ACHN (cell line): Measurements from ENCODE around the gene DSG3.
"Not testable (repeated sequence)": the region's sequence is repeated elsewhere in the genome, so short reads cannot be mapped to it uniquely, and the experiment has no call there.

Experiments
- DNase-seq: peaks from one replicate; pipeline ENCODE4 v3.0.0-alpha.2; 2015
- in situ Hi-C: cut with HindIII; loops from 2 replicates; pipeline ENCODE4 v1.10.0; 2017; ENCODE audit warnings: low sequenced_read_pairs, low pct_ligation_motif_present, low pct_unique_long_range_greater_than_20kb

Gene DSG3

DNA sequence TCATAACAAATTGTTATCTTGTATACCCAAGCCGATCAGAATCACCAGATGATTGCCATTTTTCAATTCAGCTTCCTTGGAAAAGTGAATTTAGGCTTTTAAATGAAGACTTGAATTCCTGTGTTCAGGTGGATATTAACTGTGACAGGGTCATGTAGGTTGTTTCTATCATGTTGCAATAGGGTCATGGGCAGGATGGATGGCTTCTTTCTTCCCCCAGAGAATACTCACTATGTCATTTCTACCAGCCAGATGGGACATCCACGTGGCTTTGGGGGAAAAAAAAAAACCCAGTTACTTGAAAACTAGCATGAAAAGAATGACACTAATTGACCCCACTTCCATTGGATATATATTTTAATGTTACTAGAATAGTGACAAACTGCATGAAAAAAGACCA is 35.9 kb downstream of the DSG3 start:
- DNase-seq = no peak
- in situ Hi-C loops = no loop called here

DNA sequence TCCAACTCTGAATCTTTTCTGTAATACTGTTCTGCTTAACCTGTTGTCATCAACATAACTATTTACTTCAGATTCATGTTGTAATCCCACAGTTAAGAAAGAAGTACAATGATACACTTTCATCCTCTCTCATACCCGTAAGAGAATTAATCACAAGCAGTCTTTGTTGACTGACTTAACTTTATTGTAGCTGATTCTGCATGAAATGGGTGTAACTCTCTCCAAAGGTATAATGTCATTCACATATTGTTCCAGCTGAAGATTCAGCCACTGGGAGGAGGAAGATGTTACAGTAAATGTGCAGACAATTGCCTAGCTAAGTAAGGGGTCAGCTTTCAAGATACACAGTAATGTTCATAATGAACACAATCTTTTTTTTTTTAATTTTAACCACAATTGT is 36.9 kb downstream of the DSG3 start:
- in situ Hi-C loops = no loop called here
- no peak for DNase-seq

DNA sequence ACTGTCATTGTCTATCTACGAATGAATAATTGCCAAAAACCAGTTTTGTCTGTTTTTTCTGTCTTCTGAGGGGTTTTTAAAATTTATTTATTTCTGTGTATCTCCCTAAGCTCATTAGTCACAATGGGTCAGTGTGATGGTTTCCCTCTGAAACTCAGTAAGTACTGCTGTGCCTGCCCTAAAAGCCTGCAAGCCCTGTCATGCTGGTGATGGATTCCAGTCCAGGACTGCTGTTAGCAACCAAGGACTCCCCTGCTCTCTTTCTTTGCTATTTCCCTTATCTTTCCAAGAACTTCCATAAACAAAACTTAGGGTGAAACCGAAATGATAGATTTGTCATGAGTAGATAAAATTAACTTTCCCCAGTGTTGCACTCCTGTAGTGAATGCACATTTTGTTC is 38.6 kb downstream of the DSG3 start:
- no peak for DNase-seq
- in situ Hi-C loops = no loop called here

DNA sequence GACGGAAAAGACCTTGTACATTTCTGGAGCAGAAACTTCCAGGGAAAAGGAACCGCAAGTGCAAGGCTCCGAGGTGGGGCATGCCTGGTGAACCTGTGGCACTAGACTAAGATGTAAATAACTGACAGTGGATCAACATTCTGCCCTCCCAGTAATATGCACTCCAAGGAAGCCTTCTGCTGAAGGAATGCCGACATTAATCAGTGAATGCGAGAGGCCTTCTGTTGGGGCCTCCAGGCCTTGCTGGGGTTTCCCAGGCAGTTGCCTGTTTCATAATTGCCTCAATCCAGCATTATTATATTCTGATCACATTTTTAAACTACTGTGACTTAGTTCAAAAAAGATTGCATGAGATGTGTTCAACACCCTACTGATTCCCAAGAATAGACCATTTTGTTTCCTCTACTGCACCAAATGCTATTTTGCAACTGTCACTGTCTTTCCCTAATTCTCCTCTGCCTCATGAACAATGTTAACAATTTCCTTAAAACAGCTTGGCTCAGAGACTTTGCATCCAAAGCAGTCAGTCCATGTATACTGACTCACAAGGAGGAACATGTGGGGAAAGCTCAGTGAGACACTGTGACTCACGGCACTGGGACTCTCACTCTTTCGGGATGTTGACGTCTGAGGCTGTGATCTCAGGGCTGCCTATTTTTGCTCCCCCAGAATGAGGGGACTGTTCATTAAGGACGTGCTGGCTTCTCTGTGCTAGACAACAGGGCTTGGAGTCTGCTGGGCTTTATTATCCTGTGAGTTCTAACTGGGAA is 39.9 kb downstream of the DSG3 start:
- in situ Hi-C loops = no loop called here

GRCh38 chr18:31489311-31489710 is 41.8 kb downstream of the DSG3 start:
- in situ Hi-C loops = no loop called here
- DNase-seq = no peak

More for the DNA sequence above, 39.9 kb downstream of the DSG3 start:
- peak; percentile 76 for DNase-seq

GRCh38 chr18:31490387-31490786 is 42.8 kb downstream of the DSG3 start:
- in situ Hi-C loops = no loop called here
- DNase-seq = no peak

DNA sequence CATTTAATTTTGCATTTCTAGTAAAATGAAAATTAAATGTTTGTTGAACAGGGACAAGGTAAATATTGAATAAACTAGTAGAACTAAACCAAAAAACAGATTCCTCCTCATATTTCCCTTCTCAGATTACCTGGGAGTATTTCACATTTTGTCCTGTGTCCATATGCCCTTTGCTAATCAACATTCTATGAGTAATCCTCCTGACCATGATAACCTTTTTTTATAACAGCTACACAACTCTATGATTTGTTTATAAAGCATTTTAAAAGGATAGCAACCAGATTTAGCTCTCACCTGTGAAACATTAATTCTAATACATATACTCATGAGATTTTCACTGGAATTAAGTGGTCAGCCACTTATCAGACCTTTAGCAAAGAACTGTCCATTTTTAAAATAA is 43.3 kb downstream of the DSG3 start:
- in situ Hi-C loops = no loop called here
- DNase-seq = no peak

GRCh38 chr18:31491586-31491985 is 44.0 kb downstream of the DSG3 start:
- DNase-seq = no peak
- in situ Hi-C loops = no loop called here

- no peak for DNase-seq
- in situ Hi-C loops = no loop called here
These were observed 45.1 kb downstream of the DSG3 start for GRCh38 chr18:31492671-31493070.

GRCh38 chr18:31493171-31493570 is 45.6 kb downstream of the DSG3 start:
- in situ Hi-C loops = no loop called here

GRCh38 chr18:31493941-31494340 is 46.4 kb downstream of the DSG3 start:
- in situ Hi-C loops = no loop called here
- no peak for DNase-seq

More at GRCh38 chr18:31493171-31493570, 45.6 kb downstream of the DSG3 start:
- no peak for DNase-seq

GRCh38 chr18:31494705-31495244 is 47.2 kb downstream of the DSG3 start:
- DNase-seq, in situ Hi-C loops: not testable (repeated sequence)

DNA sequence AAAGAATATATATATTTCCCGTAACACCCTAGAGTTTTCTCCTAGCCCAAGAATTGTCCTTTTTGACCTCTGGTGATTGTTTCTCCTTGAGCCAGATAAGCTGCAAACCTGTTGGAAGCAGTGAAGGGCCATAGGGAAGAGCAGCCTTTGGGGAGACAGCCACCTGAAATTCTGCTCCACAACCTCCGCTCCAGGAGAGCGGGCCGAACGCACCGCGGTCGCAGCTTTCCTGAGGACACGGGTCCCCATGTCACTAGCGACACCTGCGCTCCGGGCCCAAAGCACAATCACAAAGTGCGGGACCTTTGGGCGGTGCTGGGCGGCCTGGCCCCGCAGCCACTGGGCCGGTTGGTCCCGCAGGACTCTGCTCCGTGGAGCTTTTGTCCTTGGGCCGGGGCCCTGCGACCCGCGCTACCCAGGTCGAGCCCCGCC is 49.9 kb downstream of the DSG3 start:
- DNase-seq = no peak
- in situ Hi-C loops = no loop called here

- peak; percentile 76 for DNase-seq
These were observed 50.5 kb downstream of the DSG3 start, which contains the start of gene DSG2 for GRCh38 chr18:31497836-31498573. DSG2 (plus strand) TSS chr18:31498177; CDS start chr18:31498252, 75 bp downstream.

DNA sequence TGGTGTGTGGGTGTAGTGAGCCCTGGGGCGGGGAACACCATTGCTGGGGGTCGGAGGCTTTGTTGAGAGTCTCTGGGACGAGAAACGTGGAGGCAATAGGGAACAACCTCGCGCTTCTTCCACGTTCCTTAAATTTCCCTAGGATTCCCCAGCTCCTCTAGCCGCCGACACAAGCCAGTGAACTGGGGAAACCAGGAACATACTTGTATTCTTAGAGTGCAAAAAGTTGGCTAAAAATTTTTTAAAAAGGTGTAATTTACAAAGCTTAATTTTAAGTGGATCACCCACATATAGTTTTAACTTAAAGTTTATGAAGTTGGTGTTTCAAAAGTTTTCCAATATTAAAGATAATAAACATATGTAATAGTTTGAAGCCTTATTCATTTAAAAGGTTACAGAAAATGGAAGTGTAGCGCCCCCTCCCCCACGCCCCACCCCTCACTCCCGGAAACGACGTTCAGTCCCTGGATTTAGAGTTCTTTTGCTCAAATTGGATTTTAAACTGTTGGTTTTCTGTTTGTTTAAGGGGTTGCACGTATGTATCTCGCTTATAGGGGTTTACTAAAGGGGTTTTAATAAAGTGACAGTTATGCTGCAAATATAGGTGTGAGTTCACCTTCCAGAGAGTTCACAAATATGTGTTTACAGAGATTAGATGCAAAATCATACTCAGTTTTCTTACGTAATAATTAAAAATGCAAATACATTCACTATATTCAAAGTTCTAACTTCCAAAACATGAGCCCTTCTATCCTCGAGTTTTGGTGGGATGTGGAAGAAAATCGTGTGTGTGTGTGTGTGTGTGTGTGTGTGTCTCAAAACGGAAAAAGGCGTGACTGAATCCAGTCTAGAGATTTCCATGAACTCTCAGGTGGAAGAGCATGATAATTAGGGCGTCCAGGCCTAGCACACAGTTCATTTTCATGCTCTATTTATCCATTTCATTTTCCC is 51.3 kb downstream of the DSG3 start:
- in situ Hi-C loops = no loop called here
- DNase-seq = no peak

More at GRCh38 chr18:31497836-31498573, 50.5 kb downstream of the DSG3 start, which contains the start of gene DSG2:
- in situ Hi-C loops = no loop called here

- in situ Hi-C loops = no loop called here
- DNase-seq = no peak
These were observed 52.6 kb downstream of the DSG3 start for GRCh38 chr18:31500051-31500688.

DNA sequence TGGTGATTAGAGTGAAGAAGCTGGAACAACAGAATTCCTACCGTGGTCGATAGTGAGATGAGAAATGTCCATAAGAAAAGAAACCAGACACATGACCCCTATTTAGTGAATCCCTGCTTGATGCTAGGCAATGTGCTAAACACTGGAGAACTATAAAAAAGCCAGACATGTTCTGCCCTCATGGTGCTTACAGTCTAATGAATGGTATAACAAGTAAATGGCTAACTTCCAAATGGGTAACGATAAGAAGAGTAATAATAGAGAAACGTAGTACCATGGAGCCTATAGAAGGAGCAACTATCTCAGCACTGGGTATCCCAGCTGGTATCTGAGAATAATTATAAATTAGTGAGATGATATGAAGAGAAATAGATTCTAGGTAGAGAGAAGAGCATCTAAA is 55.5 kb downstream of the DSG3 start:
- no peak for DNase-seq
- in situ Hi-C loops = no loop called here
